Right lobe of liver (tissue), 4 donors: ENCODE results near the gene C5orf46.

Source experiments
- POLR2A ChIP-seq: fragments of 450-650 bp; IDR thresholded peaks from one replicate; pipeline ENCODE4 v1.6.1; 2017; ENCODE audit warnings: antibody characterized with exemption, mild to moderate bottlenecking
- TF ChIP-seq, protein P1 (sequence below), 4 donors: fragments of 200-600 bp in 3 of 4; fragments of 450-650 bp in 1 of 4; IDR thresholded peaks; one replicate each; pipeline versions ENCODE4 v1.5.1 to v1.8.0; 2016 to 2022; ENCODE audit warnings: antibody characterized with exemption in 4 of 4, mild to moderate bottlenecking in 2 of 4
- donor health status: DM: no; HTN: no; CAD: no.
- donor health status: DM: no; HTN: no; CAD: no.
- donor health status: DM: no; HTN: yes; CAD: no.

DNA sequence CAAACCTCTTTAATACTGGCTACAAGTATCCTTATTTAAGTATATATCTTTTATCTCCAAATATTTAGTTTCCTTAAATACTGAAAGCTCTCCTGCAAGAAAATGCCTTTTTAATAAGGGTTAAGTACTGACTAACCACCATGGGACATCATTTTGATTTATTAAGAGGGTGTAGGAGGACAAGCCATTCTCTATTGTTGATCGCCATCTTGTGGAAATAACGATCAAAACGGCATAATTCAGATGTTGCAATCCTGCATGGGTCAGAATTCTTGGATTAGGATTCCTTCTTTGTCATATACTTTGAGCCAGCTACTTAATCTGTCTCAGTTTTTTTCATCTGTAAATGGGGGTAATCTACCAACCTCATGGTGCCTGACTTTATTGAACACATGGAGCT, 28.7 kb upstream of the C5orf46 start:
- no peak for TF ChIP-seq POLR2A
- TF ChIP-seq, protein P1, sequence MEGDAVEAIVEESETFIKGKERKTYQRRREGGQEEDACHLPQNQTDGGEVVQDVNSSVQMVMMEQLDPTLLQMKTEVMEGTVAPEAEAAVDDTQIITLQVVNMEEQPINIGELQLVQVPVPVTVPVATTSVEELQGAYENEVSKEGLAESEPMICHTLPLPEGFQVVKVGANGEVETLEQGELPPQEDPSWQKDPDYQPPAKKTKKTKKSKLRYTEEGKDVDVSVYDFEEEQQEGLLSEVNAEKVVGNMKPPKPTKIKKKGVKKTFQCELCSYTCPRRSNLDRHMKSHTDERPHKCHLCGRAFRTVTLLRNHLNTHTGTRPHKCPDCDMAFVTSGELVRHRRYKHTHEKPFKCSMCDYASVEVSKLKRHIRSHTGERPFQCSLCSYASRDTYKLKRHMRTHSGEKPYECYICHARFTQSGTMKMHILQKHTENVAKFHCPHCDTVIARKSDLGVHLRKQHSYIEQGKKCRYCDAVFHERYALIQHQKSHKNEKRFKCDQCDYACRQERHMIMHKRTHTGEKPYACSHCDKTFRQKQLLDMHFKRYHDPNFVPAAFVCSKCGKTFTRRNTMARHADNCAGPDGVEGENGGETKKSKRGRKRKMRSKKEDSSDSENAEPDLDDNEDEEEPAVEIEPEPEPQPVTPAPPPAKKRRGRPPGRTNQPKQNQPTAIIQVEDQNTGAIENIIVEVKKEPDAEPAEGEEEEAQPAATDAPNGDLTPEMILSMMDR (IDR thresholded peaks at IDR 0.05): peak; percentile 40 to 82 (median 65)
